ENCODE data around the gene KHK. TPM values are rescaled to one million over a fixed set of nuclear protein-coding genes. Genes with fewer than 3 reads are reported as not detected.

The KHK gene
- 10 to 100 TPM in 3 of 4 donors, 1 to 10 TPM in 1; 6.0 to 52.3 (median 36.3) TPM for polyA plus RNA-seq (ENCODE audit: insufficient read length in 4 of 4)

DNA sequence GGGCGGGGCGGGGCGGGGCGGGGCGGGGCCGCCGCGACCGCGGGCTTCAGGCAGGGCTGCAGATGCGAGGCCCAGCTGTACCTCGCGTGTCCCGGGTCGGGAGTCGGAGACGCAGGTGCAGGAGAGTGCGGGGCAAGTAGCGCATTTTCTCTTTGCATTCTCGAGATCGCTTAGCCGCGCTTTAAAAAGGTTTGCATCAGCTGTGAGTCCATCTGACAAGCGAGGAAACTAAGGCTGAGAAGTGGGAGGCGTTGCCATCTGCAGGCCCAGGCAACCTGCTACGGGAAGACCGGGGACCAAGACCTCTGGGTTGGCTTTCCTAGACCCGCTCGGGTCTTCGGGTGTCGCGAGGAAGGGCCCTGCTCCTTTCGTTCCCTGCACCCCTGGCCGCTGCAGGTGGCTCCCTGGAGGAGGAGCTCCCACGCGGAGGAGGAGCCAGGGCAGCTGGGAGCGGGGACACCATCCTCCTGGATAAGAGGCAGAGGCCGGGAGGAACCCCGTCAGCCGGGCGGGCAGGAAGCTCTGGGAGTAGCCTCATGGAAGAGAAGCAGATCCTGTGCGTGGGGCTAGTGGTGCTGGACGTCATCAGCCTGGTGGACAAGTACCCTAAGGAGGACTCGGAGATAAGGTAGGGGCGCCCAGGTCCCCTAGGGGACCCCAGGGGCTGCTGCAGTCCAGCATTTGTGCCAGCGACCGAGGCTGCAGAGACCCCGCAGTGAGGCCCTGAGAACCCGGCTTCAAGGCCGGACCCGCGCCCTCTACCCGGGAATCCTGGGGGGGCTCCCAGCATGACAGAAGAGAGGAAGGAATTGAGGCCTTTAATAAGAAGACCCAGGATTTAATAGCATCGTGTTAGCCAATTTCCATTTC is at the start of gene KHK:
KHK (plus strand) TSS at position 49 of the 870 bp plus-strand sequence; CDS start at position 537, 488 bp downstream.
- DNase-seq (ENCODE audit: low read depth in 4 of 4, low spot score in 3 of 4), result no peak

DNA sequence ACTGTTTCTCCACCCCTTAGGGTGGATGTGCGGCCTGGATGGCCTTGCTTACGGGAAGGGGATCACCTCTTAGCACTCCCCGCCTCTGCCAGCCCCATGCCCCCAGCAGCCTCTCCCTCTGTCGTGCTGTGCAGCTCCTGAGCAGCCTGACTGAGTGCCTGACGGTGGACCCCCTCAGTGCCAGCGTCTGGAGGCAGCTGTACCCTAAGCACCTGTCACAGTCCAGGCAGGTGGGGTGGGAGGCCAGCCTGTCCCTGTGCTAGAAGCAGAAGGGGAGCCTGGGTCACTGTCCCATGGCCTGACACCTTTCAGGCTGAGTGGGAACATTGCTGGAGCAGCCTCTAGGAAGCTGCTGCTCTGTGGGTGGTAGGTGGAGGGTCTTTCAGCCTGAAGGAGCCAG is 48.6 kb upstream of the KHK start:
- no peak for DNase-seq (ENCODE audit: low read depth in 4 of 4, low spot score in 3 of 4)

DNA sequence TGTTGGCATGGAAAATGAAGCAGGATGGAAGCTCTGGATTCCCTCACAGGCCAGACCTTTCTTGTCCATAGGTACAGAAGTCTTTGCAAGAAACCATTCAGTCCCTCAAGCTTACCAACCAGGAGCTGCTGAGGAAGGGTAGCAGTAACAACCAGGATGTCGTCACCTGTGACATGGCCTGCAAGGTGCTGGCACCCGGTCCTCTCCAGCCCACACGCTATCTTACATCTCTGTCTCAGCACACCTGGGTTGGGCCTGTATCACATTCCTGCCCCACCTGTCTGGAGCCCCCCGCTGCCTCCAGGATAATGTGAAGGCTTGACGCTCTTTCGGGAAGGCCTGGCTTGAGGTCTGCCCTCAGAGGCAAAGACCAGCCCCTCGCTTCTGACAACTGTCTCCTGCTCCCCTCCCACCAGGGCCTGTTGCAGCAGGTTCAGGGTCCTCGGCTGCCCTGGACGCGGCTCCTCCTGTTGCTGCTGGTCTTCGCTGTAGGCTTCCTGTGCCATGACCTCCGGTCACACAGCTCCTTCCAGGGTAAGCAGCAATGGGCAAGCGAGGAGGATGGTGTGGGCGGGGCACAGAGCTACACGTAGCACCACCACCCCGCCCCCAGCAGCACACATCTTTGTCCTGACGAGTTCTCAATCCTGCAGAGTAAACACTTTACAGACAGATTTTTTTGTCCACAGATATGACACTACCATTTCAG is 47.8 kb upstream of the KHK start:
- DNase-seq (ENCODE audit: low read depth in 4 of 4, low spot score in 3 of 4), result no peak

DNA sequence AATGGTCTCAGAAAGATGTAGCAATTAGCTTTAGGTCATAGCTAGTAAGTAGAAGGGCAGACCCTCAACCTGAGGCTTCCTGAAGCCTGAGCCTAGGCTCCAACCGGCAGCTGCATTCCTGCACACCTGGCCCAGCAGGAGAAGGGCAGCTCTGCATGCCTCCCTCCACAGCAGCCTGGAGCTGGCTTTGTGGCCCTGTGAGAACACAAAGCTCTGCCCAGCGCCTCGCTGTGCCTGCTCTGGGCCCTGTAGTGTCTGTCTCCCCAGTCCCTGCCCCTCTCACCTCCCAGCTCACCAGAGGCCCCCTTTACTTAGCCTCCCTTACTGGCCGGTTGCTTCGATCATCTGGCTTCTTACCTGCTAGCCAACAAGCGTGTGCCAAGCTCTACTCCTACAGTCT is 47.1 kb upstream of the KHK start:
- DNase-seq (ENCODE audit: low read depth in 4 of 4, low spot score in 3 of 4), result no peak

DNA sequence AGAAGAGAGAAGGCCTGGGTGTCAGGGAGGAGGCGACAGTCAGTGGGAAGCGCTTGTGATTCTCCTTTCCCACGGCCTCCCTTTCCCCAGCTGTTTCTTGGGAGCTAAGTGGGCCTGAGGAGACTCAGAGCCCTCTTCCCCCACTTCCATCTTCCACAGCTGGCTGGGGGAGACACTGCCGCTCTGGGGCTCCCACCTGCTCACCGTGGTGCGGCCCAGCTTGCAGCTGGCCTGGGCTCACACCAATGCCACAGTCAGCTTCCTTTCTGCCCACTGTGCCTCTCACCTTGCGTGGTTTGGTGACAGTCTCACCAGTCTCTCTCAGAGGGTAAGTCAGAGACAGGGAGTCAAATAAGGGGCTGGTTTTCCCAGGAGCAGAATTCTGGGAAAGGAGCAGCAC is 46.7 kb upstream of the KHK start:
- no peak for DNase-seq (ENCODE audit: low read depth in 4 of 4, low spot score in 3 of 4)

DNA sequence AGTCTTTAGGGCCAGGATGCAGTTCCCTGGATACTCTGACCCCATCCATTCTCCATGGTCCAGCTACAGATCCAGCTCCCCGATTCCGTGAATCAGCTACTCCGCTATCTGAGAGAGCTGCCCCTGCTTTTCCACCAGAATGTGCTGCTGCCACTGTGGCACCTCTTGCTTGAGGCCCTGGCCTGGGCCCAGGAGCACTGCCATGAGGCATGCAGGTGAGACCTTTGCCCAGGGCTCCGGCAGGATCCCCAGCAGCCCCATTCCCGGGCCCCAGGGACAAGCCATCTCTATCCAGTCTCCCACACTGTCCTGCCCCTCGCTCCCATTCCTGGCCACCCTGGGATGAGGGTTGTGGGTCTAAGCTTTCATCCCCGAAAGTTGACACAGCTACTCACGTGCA is 46.3 kb upstream of the KHK start:
- no peak for DNase-seq (ENCODE audit: low read depth in 4 of 4, low spot score in 3 of 4)

DNA sequence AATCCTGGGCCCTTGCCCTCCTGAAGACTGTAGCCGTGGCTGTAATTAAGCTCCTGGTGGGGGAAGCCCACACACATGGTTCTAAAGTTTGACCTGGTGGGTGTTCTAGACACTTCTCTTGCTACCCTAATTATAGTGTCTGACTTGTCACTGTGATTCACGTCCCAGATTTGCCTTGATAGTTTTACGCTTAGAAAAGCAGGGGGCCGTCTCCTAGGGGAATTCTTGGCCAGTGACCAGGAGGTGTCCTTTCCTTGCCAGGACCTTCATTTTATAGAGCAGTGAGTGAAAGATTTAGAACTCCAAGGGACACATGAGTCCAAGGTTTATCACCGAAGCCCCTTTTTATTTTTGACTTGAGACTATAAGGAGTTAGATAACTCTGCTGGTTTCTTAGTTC is 44.8 kb upstream of the KHK start:
- peak in 2 of 4 donors; percentile 33 to 71 for DNase-seq (ENCODE audit: low read depth in 4 of 4, low spot score in 3 of 4)

DNA sequence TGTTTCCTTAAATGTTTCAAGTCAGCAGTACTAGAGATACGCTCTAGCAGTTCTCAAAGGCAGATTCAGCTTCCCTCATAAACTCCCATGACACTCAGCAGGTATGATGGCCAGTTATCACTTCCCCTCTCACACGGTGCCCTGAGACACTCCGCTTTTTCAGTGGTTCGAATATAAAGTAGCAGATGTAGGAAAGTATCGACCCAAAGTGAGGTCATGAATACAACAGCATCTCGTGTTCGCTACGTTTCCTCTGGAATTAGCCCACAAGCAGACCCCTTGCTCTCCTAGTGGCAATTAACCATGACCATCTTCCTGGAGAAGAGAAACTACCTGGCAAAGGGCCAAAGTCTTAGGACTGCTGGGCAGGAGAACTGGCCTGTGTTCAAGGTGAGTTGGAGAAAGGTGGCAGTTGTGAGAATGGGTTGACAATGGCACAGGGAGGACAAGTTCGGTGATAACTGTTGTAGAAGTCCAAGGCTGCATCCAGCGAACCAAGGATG is 44.4 kb upstream of the KHK start:
- no peak for DNase-seq (ENCODE audit: low read depth in 4 of 4, low spot score in 3 of 4)

DNA sequence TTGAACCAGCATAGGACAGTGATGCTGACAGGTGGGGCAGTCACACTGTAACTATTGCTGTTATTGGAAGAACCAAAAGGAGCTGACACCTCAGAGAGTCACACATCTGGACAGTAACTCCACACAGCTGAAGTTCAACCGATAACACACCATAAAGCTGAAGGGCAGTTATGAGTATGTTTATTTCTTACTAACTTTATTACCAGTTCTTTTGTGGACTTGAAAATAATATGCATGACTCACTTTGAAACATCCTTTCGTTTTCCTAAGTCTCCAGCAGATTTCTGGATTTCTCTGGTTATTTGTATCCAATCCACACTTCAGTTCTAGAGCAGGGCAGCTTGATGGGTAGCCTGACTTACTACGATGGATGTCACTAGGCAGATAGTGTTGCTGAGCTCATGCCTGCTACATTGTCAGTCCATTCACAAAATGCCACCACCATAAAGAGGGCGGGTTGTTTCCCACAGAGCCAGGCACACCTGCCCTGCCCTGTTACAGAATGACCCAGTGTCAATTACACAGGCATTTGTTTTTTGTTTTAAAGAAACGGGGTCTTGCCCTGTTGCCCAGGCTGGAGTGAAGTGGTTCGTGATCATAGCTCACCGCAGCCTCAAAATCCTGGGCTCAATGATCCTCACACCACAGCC is 43.5 kb upstream of the KHK start:
- no peak for DNase-seq (ENCODE audit: low read depth in 4 of 4, low spot score in 3 of 4)

DNA sequence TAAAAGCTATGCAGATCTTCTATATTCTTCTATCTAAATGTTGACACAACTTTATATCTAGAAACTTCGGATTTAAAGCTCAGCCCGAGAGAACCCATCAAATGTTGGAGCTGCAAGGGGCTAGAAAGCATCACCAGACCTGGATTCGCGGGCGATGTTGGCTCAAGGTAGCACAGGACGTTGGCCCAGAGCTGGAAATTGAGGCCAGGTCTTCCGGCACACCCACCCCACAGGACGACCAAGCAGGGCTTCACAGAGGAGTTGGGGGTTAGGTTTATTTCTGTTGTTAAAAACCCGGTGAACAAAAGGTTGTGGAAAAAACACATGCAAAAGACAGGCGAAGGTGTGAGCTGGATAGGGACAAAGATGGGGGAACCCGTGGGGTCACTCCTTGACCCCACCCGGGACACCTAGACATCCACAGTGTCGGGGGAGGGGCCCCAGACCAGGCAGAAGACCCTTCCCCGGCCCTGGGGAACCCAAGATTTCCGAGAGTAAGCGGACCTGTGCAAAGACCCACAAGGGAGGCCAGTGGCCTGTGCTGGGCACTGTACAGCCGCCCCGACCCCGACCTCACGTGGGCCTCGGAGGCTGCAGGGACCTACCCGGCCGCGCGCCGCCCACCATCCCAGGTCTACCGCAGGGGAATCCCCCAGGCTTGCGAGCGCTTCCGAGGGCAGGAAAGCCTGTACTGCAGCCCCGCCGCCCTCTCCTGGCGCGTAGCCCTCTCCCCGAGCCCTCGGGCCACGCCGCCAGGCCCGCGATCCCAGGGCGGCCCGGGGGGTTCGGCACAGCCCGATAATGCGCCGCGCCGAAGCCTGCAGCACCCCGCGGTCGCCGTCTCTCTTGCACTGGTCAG is 36.9 kb upstream of the KHK start:
- no peak for DNase-seq (ENCODE audit: low read depth in 4 of 4, low spot score in 3 of 4)

DNA sequence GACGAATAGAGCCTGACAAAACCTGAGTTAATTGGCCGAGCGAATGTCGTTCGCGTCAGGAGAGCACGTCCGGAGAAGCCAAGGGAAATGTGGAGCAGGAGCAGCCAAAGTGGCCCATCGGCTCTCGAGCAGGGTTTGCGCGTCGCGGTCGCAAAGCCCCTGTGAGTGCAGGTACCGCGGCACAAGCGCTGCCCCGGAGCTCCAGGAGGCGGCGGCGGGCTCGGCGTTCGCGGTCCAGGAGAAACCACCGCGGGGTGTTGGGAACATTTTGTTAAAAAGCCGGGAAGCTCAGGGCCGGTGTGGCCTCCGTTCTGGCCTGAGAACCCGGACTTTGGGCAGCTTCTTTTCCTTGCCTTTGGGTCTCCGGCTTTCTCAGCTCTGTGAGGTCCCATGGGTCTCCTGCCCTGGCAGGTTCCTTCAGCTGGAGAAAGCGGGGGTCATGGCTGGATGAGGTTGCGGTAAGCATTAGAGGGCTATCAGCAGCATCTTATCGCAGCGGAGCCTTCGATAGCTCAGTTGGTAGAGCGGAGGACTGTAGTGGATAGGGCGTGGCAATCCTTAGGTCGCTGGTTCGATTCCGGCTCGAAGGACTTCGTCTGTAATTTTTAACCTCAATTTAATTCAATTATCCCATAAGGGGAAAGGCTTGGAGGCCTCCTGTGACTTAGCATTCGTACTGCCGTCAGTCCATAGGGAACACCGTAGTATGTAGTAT is 36.1 kb upstream of the KHK start:
- peak; percentile 89 to 95 (median 94) for DNase-seq (ENCODE audit: low read depth in 4 of 4, low spot score in 3 of 4)

DNA sequence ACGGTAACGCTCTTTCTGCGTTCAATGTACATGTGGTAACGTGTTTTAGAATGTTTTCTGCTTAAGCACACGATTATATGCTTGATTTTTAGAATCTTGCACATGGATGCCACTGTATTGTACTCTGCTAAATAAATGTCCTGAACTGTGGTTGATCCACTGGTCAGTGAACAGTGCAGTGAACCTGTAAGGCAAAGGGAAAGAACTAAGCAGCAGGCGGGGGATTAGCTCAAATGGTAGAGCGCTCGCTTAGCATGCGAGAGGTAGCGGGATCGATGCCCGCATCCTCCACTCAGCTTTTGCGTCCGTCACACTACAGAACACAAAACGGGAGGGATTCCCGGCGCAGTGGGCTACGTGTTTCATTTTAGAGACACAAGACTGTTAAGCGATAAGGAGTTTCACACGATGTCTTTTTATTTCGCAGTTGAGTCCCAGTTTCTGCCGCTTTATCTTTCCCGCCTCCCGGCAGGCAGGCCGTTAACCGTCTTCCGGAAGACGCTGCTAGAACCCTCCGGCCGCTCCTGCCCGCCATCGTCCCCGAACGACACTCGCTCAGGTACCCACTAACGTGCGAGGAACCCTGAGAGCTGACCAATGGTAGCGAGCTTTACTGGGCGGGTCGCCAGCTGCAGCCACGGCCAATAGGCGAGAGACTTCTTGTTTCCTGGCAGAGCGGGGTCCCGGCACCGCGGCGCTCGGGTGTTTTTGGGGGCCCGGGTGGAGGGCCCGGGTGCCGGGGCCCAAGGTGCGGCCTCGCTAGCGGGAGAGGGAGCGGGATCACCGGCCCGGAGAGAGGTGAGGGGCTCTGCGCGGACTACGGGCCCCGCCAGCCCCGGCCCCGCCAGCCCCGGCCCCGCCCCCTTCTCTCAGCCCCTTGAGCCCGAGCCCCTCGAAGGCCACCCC is 35.3 kb upstream of the KHK start, which contains the start of gene AGBL5:
AGBL5 (plus strand) TSS at position 673 of the 906 bp plus-strand sequence. CDS start 1,291 bp downstream, outside the sequence.
- peak; percentile 87 to 91 (median 89) for DNase-seq (ENCODE audit: low read depth in 4 of 4, low spot score in 3 of 4)

DNA sequence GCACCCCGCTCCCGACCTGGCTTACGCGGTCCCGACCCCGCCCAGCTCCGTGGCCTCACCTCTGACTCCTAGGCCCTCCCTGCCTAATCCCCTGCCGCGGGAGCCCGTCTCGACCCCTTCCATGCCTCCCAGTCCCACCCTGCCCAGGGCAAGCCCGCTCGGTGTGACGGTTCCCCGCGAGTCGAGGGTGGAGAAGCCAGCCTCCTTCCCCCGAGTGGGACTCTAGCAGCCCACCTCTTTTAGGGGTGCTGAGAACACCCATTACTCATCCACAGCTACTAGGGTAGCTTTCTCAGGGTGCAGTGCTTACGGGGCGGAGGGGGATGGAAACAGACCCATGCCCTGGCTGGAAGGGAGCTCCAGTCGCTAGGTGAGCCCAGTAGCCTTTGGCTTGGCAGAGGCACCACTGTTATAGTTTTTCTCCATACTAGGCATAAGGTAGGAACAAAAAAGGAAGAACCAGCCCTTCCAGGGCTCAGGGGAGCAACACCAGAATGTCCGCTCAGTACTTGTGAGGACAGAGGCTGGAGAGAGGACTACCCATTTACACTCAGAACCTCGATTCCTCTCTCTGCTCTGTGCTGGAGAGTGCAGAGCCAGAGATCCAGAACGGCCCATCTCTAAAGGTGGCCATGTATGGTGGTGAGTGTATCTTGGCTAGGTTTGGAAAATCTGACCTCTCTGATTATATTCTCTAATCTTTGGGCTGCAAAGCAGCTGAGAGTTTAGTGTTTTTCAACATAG is 34.5 kb upstream of the KHK start:
- no peak for DNase-seq (ENCODE audit: low read depth in 4 of 4, low spot score in 3 of 4)

DNA sequence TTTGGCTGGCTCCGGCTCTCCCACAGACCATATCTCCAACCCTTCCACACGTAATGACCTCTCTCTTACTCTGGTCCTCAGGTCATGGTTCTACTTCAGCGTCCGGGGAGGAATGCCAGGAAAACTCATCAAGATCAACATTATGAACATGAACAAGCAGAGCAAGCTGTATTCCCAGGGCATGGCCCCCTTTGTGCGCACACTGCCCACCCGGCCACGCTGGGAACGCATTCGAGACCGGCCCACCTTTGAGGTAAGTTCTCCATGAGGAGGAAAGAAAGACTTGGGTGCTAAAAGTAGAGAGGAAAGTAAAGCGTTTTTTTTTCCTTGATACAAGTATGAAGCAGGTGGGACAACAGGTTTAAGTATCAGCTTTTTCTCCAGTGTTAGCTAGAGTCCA is 33.3 kb upstream of the KHK start:
- DNase-seq (ENCODE audit: low read depth in 4 of 4, low spot score in 3 of 4), result no peak

DNA sequence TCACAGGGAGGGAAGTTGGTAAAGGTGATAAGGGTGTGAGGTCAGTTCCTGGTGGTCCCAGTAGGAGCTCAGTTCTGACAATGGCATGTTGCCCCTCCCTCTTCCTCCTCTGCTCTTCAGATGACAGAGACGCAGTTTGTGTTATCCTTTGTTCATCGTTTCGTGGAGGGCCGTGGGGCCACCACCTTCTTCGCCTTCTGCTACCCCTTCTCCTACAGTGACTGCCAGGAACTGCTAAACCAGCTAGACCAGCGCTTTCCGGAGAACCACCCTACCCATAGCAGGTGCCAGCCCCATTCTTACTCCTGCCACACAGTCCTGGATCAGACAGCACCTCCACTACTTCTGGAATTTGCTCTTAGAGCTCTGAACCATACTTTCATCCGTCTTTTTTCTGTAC is 32.8 kb upstream of the KHK start:
- no peak for DNase-seq (ENCODE audit: low read depth in 4 of 4, low spot score in 3 of 4)

DNA sequence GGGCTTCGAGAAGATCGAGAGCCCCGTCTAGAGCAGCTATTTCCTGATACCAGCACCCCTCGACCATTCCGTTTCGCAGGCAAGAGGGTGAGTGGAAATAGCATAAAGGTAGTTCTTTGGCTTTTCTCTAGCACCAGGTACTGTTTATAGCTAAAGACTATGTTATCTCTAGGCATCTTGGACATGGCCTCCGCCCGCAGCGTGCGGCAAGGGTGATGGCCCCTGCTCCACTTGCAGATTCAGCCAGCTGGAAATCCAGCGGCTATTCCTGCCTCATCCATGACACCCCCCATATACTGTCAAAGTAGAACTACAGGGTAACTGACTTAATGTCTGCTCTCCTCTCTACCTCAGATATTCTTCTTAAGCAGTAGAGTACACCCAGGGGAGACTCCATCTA is 31.9 kb upstream of the KHK start:
- DNase-seq (ENCODE audit: low read depth in 4 of 4, low spot score in 3 of 4), result no peak

DNA sequence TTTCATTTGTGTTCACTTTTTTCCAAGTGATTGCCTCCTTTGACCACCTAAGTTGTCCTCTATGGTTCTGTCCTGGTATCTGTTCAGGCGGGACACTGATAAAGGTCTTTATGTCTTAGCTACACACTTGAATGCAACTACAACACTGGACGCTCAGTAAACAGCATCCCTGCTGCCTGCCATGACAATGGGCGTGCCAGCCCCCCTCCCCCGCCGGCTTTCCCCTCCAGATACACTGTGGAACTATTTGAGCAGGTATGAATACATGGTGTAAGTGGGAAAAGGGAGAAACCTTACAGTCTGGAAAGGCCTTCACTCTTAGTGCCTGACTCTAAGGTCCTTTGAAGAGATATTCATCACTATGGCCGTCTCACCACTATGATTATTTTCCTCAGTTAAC is 29.4 kb upstream of the KHK start:
- no peak for DNase-seq (ENCODE audit: low read depth in 4 of 4, low spot score in 3 of 4)

DNA sequence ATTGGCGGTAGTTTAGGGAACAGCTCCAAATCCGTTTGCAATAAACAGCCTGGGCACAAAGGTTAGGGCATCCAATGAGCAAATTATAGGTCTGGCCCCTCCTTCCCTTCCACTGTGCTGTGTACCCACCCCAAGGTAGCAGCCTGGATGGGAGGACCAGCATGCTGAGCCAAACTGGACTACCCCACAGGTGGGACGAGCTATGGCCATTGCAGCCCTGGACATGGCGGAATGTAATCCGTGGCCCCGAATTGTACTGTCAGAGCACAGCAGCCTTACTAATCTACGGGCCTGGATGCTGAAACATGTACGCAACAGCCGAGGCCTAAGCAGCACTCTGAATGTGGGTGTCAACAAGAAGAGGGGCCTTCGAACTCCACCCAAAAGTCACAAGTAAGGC is 28.4 kb upstream of the KHK start:
- DNase-seq (ENCODE audit: low read depth in 4 of 4, low spot score in 3 of 4), result no peak
